SK-N-SH treated with all-trans-retinoic acid at 6 μM for 48 hours (cell line): ENCODE data around the gene CDR2.

ENCODE experiments used
- ATAC-seq: fragments of 200-7000 bp; cut with Tn5 transposase; 3 replicates; pipeline ENCODE4 v1.9.1; 2020; ENCODE audit warnings: mild to moderate bottlenecking, moderate library complexity
- ARNTL ChIP-seq: fragments of 450-650 bp; formaldehyde crosslinking; IDR thresholded peaks from 2 replicates; pipeline ENCODE4 v1.5.0; 2020; ENCODE audit warnings: low read depth, mild to moderate bottlenecking, moderate library complexity, borderline replicate concordance
- BACH2 ChIP-seq: fragments of 250-450 bp; sonication (Bioruptor Pico); IDR thresholded peaks from 2 replicates; pipeline ENCODE4 v1.9.0; 2021; ENCODE audit warnings: mild to moderate bottlenecking, borderline replicate concordance
- CREB5 ChIP-seq: fragments of 250-450 bp; sonication (Bioruptor Pico); IDR thresholded peaks from 2 replicates; pipeline ENCODE4 v1.5.1; 2020; ENCODE audit warnings: low read depth, mild to moderate bottlenecking, moderate library complexity
- CSDC2 ChIP-seq: fragments of 250-450 bp; sonication (Bioruptor Pico); IDR thresholded peaks from 2 replicates; pipeline ENCODE4 v1.5.0; 2020; ENCODE audit warnings: mild to moderate bottlenecking, moderate library complexity
- CSRNP3 ChIP-seq: fragments of 250-450 bp; sonication (Bioruptor Pico); IDR thresholded peaks from 2 replicates; pipeline ENCODE4 v1.5.1; 2021; ENCODE audit warnings: mild to moderate bottlenecking, moderate library complexity
- ESRRG ChIP-seq: fragments of 250-450 bp; sonication (Bioruptor Pico); IDR thresholded peaks from 2 replicates; pipeline ENCODE4 v1.6.1; 2021; ENCODE audit warnings: mild to moderate bottlenecking
- GLIS3 ChIP-seq: fragments of 250-450 bp; sonication (Bioruptor Pico); IDR thresholded peaks from 2 replicates; pipeline ENCODE4 v1.5.0; 2020; ENCODE audit warnings: mild to moderate bottlenecking, moderate library complexity
- ISL1 ChIP-seq: fragments of 250-450 bp; sonication (Bioruptor Pico); IDR thresholded peaks from 2 replicates; pipeline ENCODE4 v2.1.2; 2022; ENCODE audit warnings: mild to moderate bottlenecking, moderate library complexity
- OSR1 ChIP-seq: fragments of 250-450 bp; sonication (Bioruptor Pico); IDR thresholded peaks from 2 replicates; pipeline ENCODE4 v1.8.0; 2022; ENCODE audit warnings: moderate library complexity, mild to moderate bottlenecking, inconsistent platforms
- PATZ1 ChIP-seq: fragments of 250-450 bp; sonication (Bioruptor Pico); IDR thresholded peaks from 2 replicates; pipeline ENCODE4 v1.8.0; 2020; ENCODE audit warnings: mild to moderate bottlenecking, moderate library complexity, borderline replicate concordance
- POU6F1 ChIP-seq: fragments of 250-450 bp; sonication (Bioruptor Pico); IDR thresholded peaks from 2 replicates; pipeline ENCODE4 v1.8.0; 2021; ENCODE audit warnings: low read depth, mild to moderate bottlenecking, moderate library complexity, borderline replicate concordance
- PPARA ChIP-seq: fragments of 250-450 bp; sonication (Bioruptor Pico); IDR thresholded peaks from 2 replicates; pipeline ENCODE4 v1.5.0; 2020; ENCODE audit warnings: mild to moderate bottlenecking, borderline replicate concordance
- RARB ChIP-seq: fragments of 250-450 bp; sonication (Bioruptor Pico); IDR thresholded peaks from 2 replicates; pipeline ENCODE4 v1.8.0; 2021; ENCODE audit warnings: mild to moderate bottlenecking, moderate library complexity
- SNAI2 ChIP-seq: fragments of 250-450 bp; sonication (Bioruptor Pico); IDR thresholded peaks from 2 replicates; pipeline ENCODE4 v1.5.0; 2020; ENCODE audit warnings: mild to moderate bottlenecking, moderate library complexity
- TCF4 ChIP-seq: fragments of 250-450 bp; sonication (Bioruptor Pico); IDR thresholded peaks from 2 replicates; pipeline ENCODE4 v1.8.0; 2021; ENCODE audit warnings: mild to moderate bottlenecking, moderate library complexity, borderline replicate concordance
- TOX ChIP-seq: fragments of 250-450 bp; sonication (Bioruptor Pico); IDR thresholded peaks from 2 replicates; pipeline ENCODE4 v1.8.0; 2021; ENCODE audit warnings: mild to moderate bottlenecking, moderate library complexity, borderline replicate concordance
- ZC3H10 ChIP-seq: fragments of 250-450 bp; sonication (Bioruptor Pico); IDR thresholded peaks from 2 replicates; pipeline ENCODE4 v1.5.1; 2021; ENCODE audit warnings: mild to moderate bottlenecking, moderate library complexity
- ZFP3 ChIP-seq: fragments of 250-450 bp; sonication (Bioruptor Pico); IDR thresholded peaks from 2 replicates; pipeline ENCODE4 v1.5.0; 2020; ENCODE audit warnings: mild to moderate bottlenecking, moderate library complexity
- ZFP30 ChIP-seq: fragments of 450-650 bp; formaldehyde crosslinking; IDR thresholded peaks from 2 replicates; pipeline ENCODE4 v1.5.0; 2022; ENCODE audit warnings: mild to moderate bottlenecking, moderate library complexity
- ZNF565 ChIP-seq: fragments of 450-650 bp; formaldehyde crosslinking; conservative IDR thresholded peaks from 2 replicates; pipeline ENCODE4 v1.5.0; 2020; ENCODE audit warnings: low read depth, mild to moderate bottlenecking, moderate library complexity
- ZNF70 ChIP-seq: fragments of 450-650 bp; formaldehyde crosslinking; IDR thresholded peaks from 2 replicates; pipeline ENCODE4 v1.5.0; 2020; ENCODE audit warnings: mild to moderate bottlenecking, moderate library complexity
- ZNF8 ChIP-seq: fragments of 450-650 bp; formaldehyde crosslinking; IDR thresholded peaks from 2 replicates; pipeline ENCODE4 v1.5.0; 2020; ENCODE audit warnings: mild to moderate bottlenecking, moderate library complexity

CDR2 gene

GRCh38 chr16:22316411-22316811 lies 58.0 kb downstream of the CDR2 start:
- ATAC-seq, result no peak
- TF ChIP-seq OSR1 (CRISPR knock-in tag), result no peak
- no peak for TF ChIP-seq PATZ1
- no peak for TF ChIP-seq ZC3H10 (CRISPR knock-in tag)
- TF ChIP-seq BACH2, result no peak
- TF ChIP-seq CSDC2 (CRISPR knock-in tag), result no peak
- TF ChIP-seq SNAI2, result no peak
- TF ChIP-seq ZFP30, result no peak
- no peak for TF ChIP-seq PPARA (CRISPR knock-in tag)
- no peak for TF ChIP-seq CREB5 (CRISPR knock-in tag)
- no peak for TF ChIP-seq CSRNP3 (CRISPR knock-in tag)
- TF ChIP-seq TCF4, result no peak
- TF ChIP-seq ZNF8, result no peak
- TF ChIP-seq ISL1 (CRISPR knock-in tag), result no peak
- TF ChIP-seq POU6F1 (CRISPR knock-in tag), result no peak

GRCh38 chr16:22315979-22316378 lies 58.4 kb downstream of the CDR2 start:
- no peak for ATAC-seq
- TF ChIP-seq OSR1 (CRISPR knock-in tag), result no peak
- no peak for TF ChIP-seq TCF4
- no peak for TF ChIP-seq ZFP30
- TF ChIP-seq ZNF70 (CRISPR knock-in tag), result no peak
- no peak for TF ChIP-seq ARNTL
- no peak for TF ChIP-seq CSDC2 (CRISPR knock-in tag)
- no peak for TF ChIP-seq CSRNP3 (CRISPR knock-in tag)
- no peak for TF ChIP-seq ZC3H10 (CRISPR knock-in tag)
- no peak for TF ChIP-seq GLIS3 (CRISPR knock-in tag)
- no peak for TF ChIP-seq BACH2
- TF ChIP-seq CREB5 (CRISPR knock-in tag), result no peak
- no peak for TF ChIP-seq ESRRG
- TF ChIP-seq SNAI2, result no peak
- TF ChIP-seq, all 23 proteins: peak for 0

GRCh38 chr16:22314661-22315626 lies 59.5 kb downstream of the CDR2 start:
- no peak for ATAC-seq
- no peak for TF ChIP-seq CSRNP3 (CRISPR knock-in tag)
- no peak for TF ChIP-seq TOX
- TF ChIP-seq PPARA (CRISPR knock-in tag), result no peak
- TF ChIP-seq PATZ1, result no peak
- TF ChIP-seq ZFP3 (CRISPR knock-in tag), result no peak
- TF ChIP-seq ARNTL, result no peak
- TF ChIP-seq CSDC2 (CRISPR knock-in tag), result no peak
- no peak for TF ChIP-seq ZC3H10 (CRISPR knock-in tag)
- no peak for TF ChIP-seq BACH2
- TF ChIP-seq ZNF565 (CRISPR knock-in tag), result no peak
- no peak for TF ChIP-seq RARB (CRISPR knock-in tag)
- TF ChIP-seq ZNF70 (CRISPR knock-in tag), result no peak
- no peak for TF ChIP-seq ESRRG
- no peak for TF ChIP-seq OSR1 (CRISPR knock-in tag)
- no peak for TF ChIP-seq ISL1 (CRISPR knock-in tag)
- TF ChIP-seq SNAI2, result no peak
- TF ChIP-seq ZFP30, result no peak
- TF ChIP-seq GLIS3 (CRISPR knock-in tag), result no peak
